Gastroesophageal sphincter (tissue), 4 donors: ENCODE measurements around the gene PDE4B. TPM values are rescaled to one million over a fixed set of nuclear protein-coding genes. Genes with fewer than 3 reads are reported as not detected.

ENCODE experiments used
- ATAC-seq: fragments of 150-250 bp; one replicate; pipeline ENCODE4 v1.9.1; 2016; ENCODE audit warnings: mild to moderate bottlenecking, moderate library complexity
- H3K27ac ChIP-seq, 4 donors: fragments of 200-600 bp; sonication (generic) in 3 of 4; 1 replicate in 3 of 4; 2 replicates in 1 of 4; pipeline ENCODE4 v1.5.1; 2016 to 2019
- H3K27me3 ChIP-seq: fragments of 200-600 bp; sonication (generic); one replicate; pipeline ENCODE4 v1.5.1; 2019
- H3K36me3 ChIP-seq, 2 donors: fragments of 200-600 bp; sonication (generic); one replicate each; pipeline ENCODE4 v1.5.1; 2019; ENCODE audit warnings: control low read depth in 1 of 2
- H3K4me1 ChIP-seq, 3 donors: fragments of 200-600 bp; sonication (generic); 1 replicate in 2 of 3; 2 replicates in 1 of 3; pipeline ENCODE4 v1.5.1; 2016 to 2019; ENCODE audit warnings: control low read depth in 2 of 3
- H3K4me3 ChIP-seq, 2 donors: fragments of 200-600 bp; sonication (generic); one replicate each; pipeline ENCODE4 v1.5.1; 2019; ENCODE audit warnings: mild to moderate bottlenecking in 1 of 2, moderate library complexity in 1 of 2
- H3K9me3 ChIP-seq, 3 donors: fragments of 200-600 bp; sonication (generic); one replicate each; pipeline ENCODE4 v1.5.1; 2017 to 2019; ENCODE audit warnings: control low read depth in 2 of 3
- EP300 ChIP-seq: sonication (generic); formaldehyde crosslinking; IDR thresholded peaks from one replicate; pipeline ENCODE4 v1.6.1; 2017; ENCODE audit warnings: antibody characterized with exemption, mild to moderate bottlenecking
- POLR2A ChIP-seq, 2 donors: fragments of 450-650 bp; IDR thresholded peaks; one replicate each; pipeline ENCODE4 v1.6.1; 2017; ENCODE audit warnings: antibody characterized with exemption in 2 of 2, mild to moderate bottlenecking in 2 of 2, moderate library complexity in 1 of 2
- POLR2AphosphoS5 ChIP-seq: sonication (generic); formaldehyde crosslinking; IDR thresholded peaks from one replicate; pipeline ENCODE4 v1.6.1; 2017; ENCODE audit warnings: antibody characterized with exemption
- WGBS, 2 donors: methylation state at CpG; one replicate each; pipeline ENCODE4 v1.1.5; 2018; ENCODE audit warnings: low coverage in 1 of 2; 5-methylcytosine and 5-hydroxymethylcytosine counted together
- total RNA-seq, 4 donors: library from RNA; depleted of rRNA; stranded (reverse); fragments of >200 nt; gene quantifications; one replicate each; pipeline ENCODE4 v1.1.0, GENCODE V29; 2016
- TF ChIP-seq, protein P1 (sequence below), 4 experiments: fragments of 200-600 bp in 2 of 4; fragments of 450-650 bp in 2 of 4; sonication (generic) in 1 of 4; IDR thresholded peaks; one replicate each; pipeline ENCODE4 v1.5.1; 2017 to 2019; ENCODE audit warnings: antibody characterized with exemption in 4 of 4, mild to moderate bottlenecking in 2 of 4, moderate library complexity in 2 of 4

Gene PDE4B
- total RNA-seq, 4 donors from 2014 or later: 5.9 to 16.2 (median 8.8) TPM

DNA sequence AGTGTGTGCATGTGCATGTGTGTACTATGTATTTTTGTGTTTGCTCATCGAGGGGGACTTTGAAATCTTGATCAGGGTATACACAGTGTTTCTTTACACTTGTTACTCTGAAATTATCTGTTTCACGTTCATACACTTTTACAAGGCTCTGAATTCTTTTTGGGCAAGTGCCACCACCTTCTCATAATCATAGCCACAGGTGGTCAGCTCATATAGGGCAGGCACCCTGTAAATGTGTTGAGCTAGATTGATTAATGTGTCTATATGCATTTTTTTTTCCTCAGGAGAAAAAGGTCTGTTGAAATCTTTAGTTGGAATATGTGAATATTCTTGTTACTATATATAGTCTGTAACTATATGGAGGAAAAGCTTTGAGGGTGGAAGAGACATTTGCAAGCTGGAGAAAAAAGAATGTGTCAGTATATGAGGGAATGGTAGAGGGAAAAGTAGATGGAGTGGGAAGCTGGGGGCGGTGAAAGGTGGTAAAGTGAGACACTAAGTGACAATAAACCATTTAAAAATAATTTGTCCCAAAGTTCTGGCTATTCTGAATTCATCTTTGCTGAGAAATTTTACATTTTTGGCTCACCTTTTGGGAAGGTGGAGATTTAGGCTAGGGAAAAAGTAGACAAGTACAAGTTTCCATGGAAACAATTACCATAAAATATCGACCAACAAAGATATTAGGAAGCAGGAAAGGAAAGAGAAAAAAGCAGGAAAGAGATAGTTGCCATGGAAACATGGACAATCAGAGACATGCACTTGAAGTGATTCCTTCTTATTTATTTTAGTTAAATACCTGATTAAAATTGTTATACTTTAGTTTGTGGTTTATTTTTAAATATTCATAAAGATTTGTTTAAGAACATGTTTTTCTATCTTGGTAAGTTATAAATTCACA, 277.5 kb downstream of the PDE4B start:
- TF ChIP-seq, protein P1, sequence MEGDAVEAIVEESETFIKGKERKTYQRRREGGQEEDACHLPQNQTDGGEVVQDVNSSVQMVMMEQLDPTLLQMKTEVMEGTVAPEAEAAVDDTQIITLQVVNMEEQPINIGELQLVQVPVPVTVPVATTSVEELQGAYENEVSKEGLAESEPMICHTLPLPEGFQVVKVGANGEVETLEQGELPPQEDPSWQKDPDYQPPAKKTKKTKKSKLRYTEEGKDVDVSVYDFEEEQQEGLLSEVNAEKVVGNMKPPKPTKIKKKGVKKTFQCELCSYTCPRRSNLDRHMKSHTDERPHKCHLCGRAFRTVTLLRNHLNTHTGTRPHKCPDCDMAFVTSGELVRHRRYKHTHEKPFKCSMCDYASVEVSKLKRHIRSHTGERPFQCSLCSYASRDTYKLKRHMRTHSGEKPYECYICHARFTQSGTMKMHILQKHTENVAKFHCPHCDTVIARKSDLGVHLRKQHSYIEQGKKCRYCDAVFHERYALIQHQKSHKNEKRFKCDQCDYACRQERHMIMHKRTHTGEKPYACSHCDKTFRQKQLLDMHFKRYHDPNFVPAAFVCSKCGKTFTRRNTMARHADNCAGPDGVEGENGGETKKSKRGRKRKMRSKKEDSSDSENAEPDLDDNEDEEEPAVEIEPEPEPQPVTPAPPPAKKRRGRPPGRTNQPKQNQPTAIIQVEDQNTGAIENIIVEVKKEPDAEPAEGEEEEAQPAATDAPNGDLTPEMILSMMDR (IDR thresholded peaks at IDR 0.05): no peak
- TF ChIP-seq POLR2A (IDR thresholded peaks at IDR 0.05) (no peak), POLR2AphosphoS5 (no peak), EP300 (no peak)
- WGBS, 2 donors: 54 to 64% methylated on average over 3 to 4 of the region's 4 CpGs
- Histone ChIP-seq H3K4me3 (no peak overlapping the region), H3K27ac (no peak overlapping the region), H3K4me1 (no peaks in the 10 kb centered on the region), H3K27me3 (no peaks in the 10 kb centered on the region), H3K9me3 (no peaks in the 10 kb centered on the region), H3K36me3 (no peaks in the 10 kb centered on the region)
- ATAC-seq: no peak

DNA sequence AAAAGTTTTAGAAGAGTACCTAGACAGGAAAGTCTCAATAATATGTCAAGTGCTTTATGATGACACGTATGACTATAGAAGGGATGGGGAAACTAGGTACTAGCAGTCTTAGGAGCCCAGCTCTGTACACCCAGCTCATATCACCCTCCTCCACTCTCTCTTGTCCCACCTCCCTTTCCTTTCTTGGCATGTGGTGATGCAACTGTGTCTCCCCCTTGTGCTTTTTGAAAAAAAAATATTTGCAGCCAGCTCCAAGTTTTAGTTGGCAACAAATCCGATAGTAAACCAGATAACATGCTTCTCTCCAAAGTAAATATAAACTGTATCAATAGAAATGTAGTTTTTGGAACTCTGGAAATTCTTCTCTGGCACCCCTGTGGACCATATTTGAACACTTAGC, 280.7 kb downstream of the PDE4B start:
- 58 to 74% methylated on average over 2 of the region's 2 CpGs for WGBS, 2 donors
- no peak for ATAC-seq
- Histone ChIP-seq H3K4me3 (no peak overlapping the region), H3K36me3 (no peaks in the 10 kb centered on the region), H3K27me3 (no peaks in the 10 kb centered on the region), H3K4me1 (no peaks in the 10 kb centered on the region), H3K9me3 (no peaks in the 10 kb centered on the region), H3K27ac (no peak overlapping the region)
- TF ChIP-seq EP300 (no peak), POLR2A (IDR thresholded peaks at IDR 0.05) (no peak), POLR2AphosphoS5 (no peak)
- TF ChIP-seq, protein P1 (IDR thresholded peaks at IDR 0.05): no peak

DNA sequence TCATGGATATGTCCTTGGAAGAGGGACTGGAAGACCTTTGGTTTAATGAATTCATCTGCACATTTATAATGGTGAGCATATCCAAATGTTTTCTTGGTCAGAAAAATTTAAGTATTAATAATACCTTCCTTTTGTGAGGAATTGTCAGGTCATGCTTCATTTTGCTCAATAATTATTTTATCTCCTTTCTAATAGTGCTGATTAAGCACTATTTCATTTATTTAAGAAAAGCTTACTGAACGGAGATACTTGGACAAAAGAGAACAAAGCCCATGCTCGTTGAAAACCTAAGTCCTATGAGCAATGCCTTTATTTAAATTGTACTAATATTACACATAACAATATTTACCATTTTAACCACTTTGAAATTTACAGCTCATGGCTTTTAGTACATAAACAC, 281.5 kb downstream of the PDE4B start:
- no peaks in the 10 kb centered on the region for H3K27me3 ChIP-seq
- H3K36me3 ChIP-seq: no peaks in the 10 kb centered on the region
- TF ChIP-seq POLR2AphosphoS5 (no peak), POLR2A (IDR thresholded peaks at IDR 0.05) (no peak), EP300 (no peak)
- TF ChIP-seq, protein P1 (IDR thresholded peaks at IDR 0.05): no peak
- no peak for ATAC-seq
- H3K27ac ChIP-seq: no peak overlapping the region
- H3K9me3 ChIP-seq: no peaks in the 10 kb centered on the region
- no peak overlapping the region for H3K4me3 ChIP-seq
- 48 to 80% methylated on average over 2 of the region's 2 CpGs for WGBS, 2 donors
- H3K4me1 ChIP-seq: no peaks in the 10 kb centered on the region

DNA sequence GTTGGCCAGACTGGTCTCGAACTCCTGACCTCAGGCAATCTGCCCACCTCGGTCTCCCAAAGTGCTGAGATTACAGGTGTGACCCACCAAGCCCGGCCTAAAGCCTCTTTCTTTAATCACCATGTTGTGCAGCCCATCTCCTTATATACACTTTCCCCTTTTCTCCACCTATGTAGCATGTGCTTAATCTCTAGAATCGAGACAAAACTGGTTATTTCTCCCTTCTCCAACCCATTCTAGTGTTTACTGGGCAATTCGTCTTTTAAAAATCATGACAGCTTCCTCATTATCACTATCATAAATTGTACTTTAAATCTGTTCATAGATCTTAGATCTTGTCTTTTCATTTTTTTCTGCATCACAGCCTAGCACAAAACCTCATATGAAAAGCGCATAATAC, 285.7 kb downstream of the PDE4B start:
- no peak overlapping the region for H3K27ac ChIP-seq
- no peak for ATAC-seq
- WGBS, 2 donors: 80 to 84% methylated on average over 4 to 6 of the region's 6 CpGs
- H3K4me3 ChIP-seq: no peak overlapping the region
- no peaks in the 10 kb centered on the region for H3K4me1 ChIP-seq
- TF ChIP-seq, protein P1 (IDR thresholded peaks at IDR 0.05): no peak
- TF ChIP-seq POLR2AphosphoS5: no peak
- TF ChIP-seq EP300: no peak
- TF ChIP-seq POLR2A (IDR thresholded peaks at IDR 0.05): no peak
- H3K36me3 ChIP-seq: no peaks in the 10 kb centered on the region
- no peaks in the 10 kb centered on the region for H3K9me3 ChIP-seq
- H3K27me3 ChIP-seq: no peaks in the 10 kb centered on the region

DNA sequence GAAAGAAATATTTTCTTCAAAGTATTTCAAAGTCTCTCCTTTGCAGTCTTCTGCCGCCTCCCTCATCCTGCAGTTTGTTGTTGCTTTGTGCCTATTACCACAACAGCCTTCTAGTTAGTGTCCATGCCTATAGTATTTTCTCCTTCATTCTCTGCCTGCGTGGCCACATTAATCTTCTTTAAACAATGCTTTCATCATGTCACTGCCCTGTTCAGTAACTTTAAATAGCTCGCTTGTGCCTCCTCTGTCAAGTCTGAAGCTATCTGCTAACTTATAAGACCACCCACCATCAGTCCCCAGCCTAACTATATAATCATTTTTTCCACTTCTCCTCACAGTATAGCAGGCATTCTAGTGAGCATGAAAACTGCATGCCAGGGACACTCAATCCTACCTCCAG, 290.3 kb downstream of the PDE4B start:
- no peaks in the 10 kb centered on the region for H3K27me3 ChIP-seq

More for the DNA sequence above, 290.3 kb downstream of the PDE4B start:
- TF ChIP-seq, protein P1 (IDR thresholded peaks at IDR 0.05): no peak
- TF ChIP-seq POLR2A (IDR thresholded peaks at IDR 0.05) (no peak), POLR2AphosphoS5 (no peak), EP300 (no peak)
- 36 to 53% methylated on average over 3 of the region's 3 CpGs for WGBS, 2 donors
- Histone ChIP-seq H3K9me3 (no peaks in the 10 kb centered on the region), H3K36me3 (no peaks in the 10 kb centered on the region), H3K27ac (no peak overlapping the region), H3K4me3 (no peak overlapping the region), H3K4me1 (no peaks in the 10 kb centered on the region)
- ATAC-seq: no peak
